GM21825 (cell line): ENCODE results near the gene PARD6G.

ENCODE experiments used
- ATAC-seq: cut with Tn5 transposase; IDR thresholded peaks from one replicate; pipeline ENCODE4 v1.9.1; 2021; ENCODE audit warnings: mild to moderate bottlenecking, moderate library complexity; ENCODE audit not compliant: unreplicated experiment

Gene PARD6G

GRCh38 chr18:80119111-80119510 is 128.2 kb downstream of the PARD6G start:
- ATAC-seq = no peak

- ATAC-seq = no peak
These were observed 132.3 kb downstream of the PARD6G start for GRCh38 chr18:80115035-80115434.

- no peak for ATAC-seq
These were observed 134.6 kb downstream of the PARD6G start for GRCh38 chr18:80112624-80113248.

- peak; percentile 34 for ATAC-seq
These were observed 137.6 kb downstream of the PARD6G start for GRCh38 chr18:80109676-80110078.

- peak; percentile 58 for ATAC-seq
These were observed 138.3 kb downstream of the PARD6G start, which contains the start of gene ADNP2 for GRCh38 chr18:80108739-80109675. ADNP2 (plus strand) TSS chr18:80109262; CDS start chr18:80117543, 8,281 bp downstream.

GRCh38 chr18:80108121-80108536 is 139.2 kb downstream of the PARD6G start:
- ATAC-seq = no peak

- ATAC-seq = no peak
These were observed 139.9 kb downstream of the PARD6G start for GRCh38 chr18:80107426-80107825.
